ENCODE results near the gene OSBPL9.

OSBPL9 gene

GRCh38 chr1:51729156-51729823 lies 112.4 kb downstream of the OSBPL9 start (continued):
- TF ChIP-seq KLF10 (tag by site-specific recombination; IDR thresholded peaks at IDR 0.05), result peak; percentile 41; the same call in 1 of the 2 replicates
- peak; percentile 63 for TF ChIP-seq ZNF660 (tag by site-specific recombination; IDR thresholded peaks at IDR 0.05)
- no peak for TF ChIP-seq ZNF785 (tag by site-specific recombination; IDR thresholded peaks at IDR 0.05)
- TF ChIP-seq, protein P1, sequence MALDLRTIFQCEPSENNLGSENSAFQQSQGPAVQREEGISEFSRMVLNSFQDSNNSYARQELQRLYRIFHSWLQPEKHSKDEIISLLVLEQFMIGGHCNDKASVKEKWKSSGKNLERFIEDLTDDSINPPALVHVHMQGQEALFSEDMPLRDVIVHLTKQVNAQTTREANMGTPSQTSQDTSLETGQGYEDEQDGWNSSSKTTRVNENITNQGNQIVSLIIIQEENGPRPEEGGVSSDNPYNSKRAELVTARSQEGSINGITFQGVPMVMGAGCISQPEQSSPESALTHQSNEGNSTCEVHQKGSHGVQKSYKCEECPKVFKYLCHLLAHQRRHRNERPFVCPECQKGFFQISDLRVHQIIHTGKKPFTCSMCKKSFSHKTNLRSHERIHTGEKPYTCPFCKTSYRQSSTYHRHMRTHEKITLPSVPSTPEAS (tag by site-specific recombination; IDR thresholded peaks at IDR 0.05), result no peak
- TF ChIP-seq ELK4 (IDR thresholded peaks at IDR 0.05; ENCODE audit: borderline replicate concordance, low read depth, low read length), result no peak
- TF ChIP-seq SP7 (tag by site-specific recombination; IDR thresholded peaks at IDR 0.05), result peak; percentile 16; the same call in 1 of the 2 replicates
- no peak; the same call in 1 of the 2 replicates for TF ChIP-seq ZBTB7A (tag by site-specific recombination; IDR thresholded peaks at IDR 0.05; ENCODE audit: low read depth)
- TF ChIP-seq ZNF558 (tag by site-specific recombination; IDR thresholded peaks at IDR 0.05), result no peak
- no peak for TF ChIP-seq ZNF37A (tag by site-specific recombination; IDR thresholded peaks at IDR 0.05)
- no peak for TF ChIP-seq ZNF48 (tag by site-specific recombination; IDR thresholded peaks at IDR 0.05)
- 0 out of 2 replicates have a peak, but pooled peaks have one; percentile 41 for TF ChIP-seq ZNF501 (tag by site-specific recombination; IDR thresholded peaks at IDR 0.05)
- TF ChIP-seq ZNF610 (tag by site-specific recombination; IDR thresholded peaks at IDR 0.05; ENCODE audit: borderline replicate concordance), result peak; percentile 40; the same call in 1 of the 2 replicates
- no peak for TF ChIP-seq MEIS1 (CRISPR knock-in tag; IDR thresholded peaks at IDR 0.05; ENCODE audit: borderline replicate concordance)
- TF ChIP-seq HOXC10 (CRISPR knock-in tag; IDR thresholded peaks at IDR 0.05), result no peak
- 0 out of 2 replicates have a peak, but pooled peaks have one; percentile 36 for TF ChIP-seq ZBTB21 (tag by site-specific recombination; IDR thresholded peaks at IDR 0.05)
- no peak for TF ChIP-seq RBAK (tag by site-specific recombination; IDR thresholded peaks at IDR 0.05)
- no peak for TF ChIP-seq ZFP3 (tag by site-specific recombination; IDR thresholded peaks at IDR 0.05; ENCODE audit: low read depth)
- no peak; the same call in 1 of the 2 replicates for TF ChIP-seq ZNF391 (tag by site-specific recombination; IDR thresholded peaks at IDR 0.05; ENCODE audit: borderline replicate concordance, low read depth)
- TF ChIP-seq ZNF792 (tag by site-specific recombination; IDR thresholded peaks at IDR 0.05), result no peak
- peak; percentile 58 for TF ChIP-seq ZBTB20 (tag by site-specific recombination; IDR thresholded peaks at IDR 0.05)
- TF ChIP-seq ZNF2 (tag by site-specific recombination; IDR thresholded peaks at IDR 0.05), result 0 out of 2 replicates have a peak, but pooled peaks have one; percentile 36
- TF ChIP-seq ZNF132 (tag by site-specific recombination; IDR thresholded peaks at IDR 0.05; ENCODE audit: borderline replicate concordance), result no peak
- no peak for TF ChIP-seq ZNF223 (tag by site-specific recombination; IDR thresholded peaks at IDR 0.05)
- no peak for TF ChIP-seq ZNF248 (tag by site-specific recombination; IDR thresholded peaks at IDR 0.05)
- no peak for TF ChIP-seq SETDB1 (IDR thresholded peaks at IDR 0.05; ENCODE audit: insufficient read length, low read length)
- peak; percentile 47 for TF ChIP-seq OSR2 (tag by site-specific recombination; IDR thresholded peaks at IDR 0.05)
- TF ChIP-seq ZNF426 (tag by site-specific recombination; IDR thresholded peaks at IDR 0.05), result no peak
- TF ChIP-seq ZNF324 (tag by site-specific recombination; IDR thresholded peaks at IDR 0.05), result peak; percentile 58; the same call in 1 of the 2 replicates
- TF ChIP-seq ZBTB26 (tag by site-specific recombination; optimal IDR thresholded peaks at IDR 0.05), result peak; percentile 80
- no peak for TF ChIP-seq ZNF350 (tag by site-specific recombination; IDR thresholded peaks at IDR 0.05)
- peak; percentile 63 for TF ChIP-seq ZXDB (tag by site-specific recombination; IDR thresholded peaks at IDR 0.05)
- TF ChIP-seq ZNF549 (tag by site-specific recombination; IDR thresholded peaks at IDR 0.05), result no peak
- no peak for TF ChIP-seq ZNF654 (tag by site-specific recombination; IDR thresholded peaks at IDR 0.05; ENCODE audit: low read depth)
- no peak; the same call in 1 of the 2 replicates for TF ChIP-seq ZNF24 (tag by site-specific recombination; IDR thresholded peaks at IDR 0.05)
- TF ChIP-seq CTCF (tag by site-specific recombination; IDR thresholded peaks at IDR 0.05), result 0 out of 2 replicates have a peak, but pooled peaks have one; percentile 26
- TF ChIP-seq ZBTB8A (tag by site-specific recombination; IDR thresholded peaks at IDR 0.05), result peak; percentile 96
- no peak for TF ChIP-seq FEZF1 (tag by site-specific recombination; IDR thresholded peaks at IDR 0.05)

All from HEK293 (cell line).